GM12874 (cell line): ENCODE results near the gene PINK1.

Experiments used
- CTCF ChIP-seq: IDR thresholded peaks from 2 replicates; pipeline ENCODE4 v1.5.1; 2011; ENCODE audit warnings: low read depth, mild to moderate bottlenecking, control low read depth, low read length, moderate library complexity; ENCODE audit not compliant: insufficient read depth

PINK1 gene

GRCh38 chr1:20636785-20637347 is 3.6 kb downstream of the PINK1 start:
- TF ChIP-seq CTCF: no peak

GRCh38 chr1:20640183-20640597 is 6.9 kb downstream of the PINK1 start:
- TF ChIP-seq CTCF: peak; percentile 70

GRCh38 chr1:20641975-20642374 is 8.7 kb downstream of the PINK1 start:
- no peak for TF ChIP-seq CTCF

- TF ChIP-seq CTCF: no peak
These were observed 9.8 kb downstream of the PINK1 start for GRCh38 chr1:20643080-20643479.

- TF ChIP-seq CTCF: no peak
These were observed 11.2 kb downstream of the PINK1 start for GRCh38 chr1:20644416-20644815.

GRCh38 chr1:20645414-20645813 is 12.2 kb downstream of the PINK1 start:
- TF ChIP-seq CTCF: no peak

- no peak for TF ChIP-seq CTCF
These were observed 15.2 kb downstream of the PINK1 start for GRCh38 chr1:20648438-20648837.
